ENCODE results near the gene CXCL16. TPM values are rescaled to one million over a fixed set of nuclear protein-coding genes. Genes with fewer than 3 reads are reported as not detected.

Gene CXCL16
- 15.4 to 20.3 TPM (median 16.8 TPM) in 5 replicates for total RNA-seq (2022; extraction: Qiagen RNA extraction)

GRCh38 chr17:4739122-4740024 is at the start of gene CXCL16, which contains the start of gene ZMYND15:
TSS of gene CXCL16 (minus strand) at chr17:4739928. CDS start at chr17:4739339, 589 bp downstream.
TSS of gene ZMYND15 (plus strand) at chr17:4739833. CDS start at chr17:4740549, 716 bp downstream.

GRCh38 chr17:4788807-4789700 is 49.3 kb upstream of the CXCL16 start, which contains the start of gene GLTPD2:
TSS of gene GLTPD2 (plus strand) at chr17:4788964. CDS start at chr17:4789012, 48 bp downstream.

GRCh38 chr17:4786106-4786511 is 46.4 kb upstream of the CXCL16 start, which contains the start of gene VMO1:
TSS of gene VMO1 (minus strand) at chr17:4786364. CDS start at chr17:4786352, 12 bp downstream.

GRCh38 chr17:4771519-4772234 is 31.9 kb upstream of the CXCL16 start, which contains the start of gene TM4SF5:
TSS of gene TM4SF5 (plus strand) at chr17:4771886. CDS start at chr17:4771923, 37 bp downstream.

GRCh38 chr17:4709794-4710692 is 29.7 kb downstream of the CXCL16 start, which contains the start of gene ARRB2:
TSS of gene ARRB2 (plus strand) at chr17:4710632. CDS start at chr17:4710722, 90 bp downstream.

Other genes starting within 250 kb of the CXCL16 start
- gene SPNS2, start 241.0 kb downstream of the CXCL16 start, total RNA-seq (2022; extraction: Qiagen RNA extraction), result 7.6 to 15.2 TPM (median 10.6 TPM) in 5 replicates
- 86.4 to 111 TPM (median 102 TPM) in 5 replicates for gene MYBBP1A, start 184.5 kb downstream of the CXCL16 start, total RNA-seq (2022; extraction: Qiagen RNA extraction)
- not detected in 5 replicates for gene GGT6, start 179.4 kb downstream of the CXCL16 start, total RNA-seq (2022; extraction: Qiagen RNA extraction)
- gene SMTNL2, start 155.4 kb downstream of the CXCL16 start, total RNA-seq (2022; extraction: Qiagen RNA extraction), result 0.15 to 0.97 TPM (median 0.36 TPM) in 5 replicates
- gene ALOX15, start 98.2 kb downstream of the CXCL16 start, total RNA-seq (2022; extraction: Qiagen RNA extraction), result 0.10 to 0.28 TPM (median 0.14 TPM) in 4 of 5 replicates, not detected in the other
- 57.8 to 78.2 TPM (median 70.6 TPM) in 5 replicates for gene PELP1, start 35.8 kb downstream of the CXCL16 start, total RNA-seq (2022; extraction: Qiagen RNA extraction)
- 47.6 to 69.4 TPM (median 56.5 TPM) in 5 replicates for gene ARRB2, start 29.3 kb downstream of the CXCL16 start, total RNA-seq (2022; extraction: Qiagen RNA extraction)
- 39.8 to 43.6 TPM (median 40.8 TPM) in 5 replicates for gene MED11, start 8.5 kb downstream of the CXCL16 start, total RNA-seq (2022; extraction: Qiagen RNA extraction)
- 0.24 to 0.69 TPM (median 0.32 TPM) in 5 replicates for gene ZMYND15, start 95 bp downstream of the CXCL16 start, total RNA-seq (2022; extraction: Qiagen RNA extraction)
- 0.50 to 1.3 TPM (median 0.73 TPM) in 5 replicates for gene TM4SF5, start 32.0 kb upstream of the CXCL16 start, total RNA-seq (2022; extraction: Qiagen RNA extraction)
- 0.68 to 1.6 TPM (median 0.81 TPM) in 5 replicates for gene VMO1, start 46.4 kb upstream of the CXCL16 start, total RNA-seq (2022; extraction: Qiagen RNA extraction)
- gene GLTPD2, start 49.0 kb upstream of the CXCL16 start, total RNA-seq (2022; extraction: Qiagen RNA extraction), result not detected in 5 replicates
- gene PSMB6, start 56.2 kb upstream of the CXCL16 start, total RNA-seq (2022; extraction: Qiagen RNA extraction), result 471 to 505 TPM (median 471 TPM) in 5 replicates
- gene PLD2, start 67.2 kb upstream of the CXCL16 start, total RNA-seq (2022; extraction: Qiagen RNA extraction), result 21.4 to 28.4 TPM (median 23.8 TPM) in 5 replicates
- 44.8 to 62.1 TPM (median 56.2 TPM) in 5 replicates for gene MINK1, start 93.4 kb upstream of the CXCL16 start, total RNA-seq (2022; extraction: Qiagen RNA extraction)
- gene C17orf107, start 159.6 kb upstream of the CXCL16 start, total RNA-seq (2022; extraction: Qiagen RNA extraction), result 0.16 to 0.48 TPM (median 0.28 TPM) in 5 replicates
- gene CHRNE, start 163.2 kb upstream of the CXCL16 start, total RNA-seq (2022; extraction: Qiagen RNA extraction), result 0.10 TPM in 1 of 5 replicates, not detected in the others
- gene GP1BA, start 192.3 kb upstream of the CXCL16 start, total RNA-seq (2022; extraction: Qiagen RNA extraction), result not detected in 5 replicates
- 52.9 to 74.2 TPM (median 68.7 TPM) in 5 replicates for gene SLC25A11, start 200.1 kb upstream of the CXCL16 start, total RNA-seq (2022; extraction: Qiagen RNA extraction)
- gene RNF167, start 200.3 kb upstream of the CXCL16 start, total RNA-seq (2022; extraction: Qiagen RNA extraction), result 98.8 to 148 TPM (median 117 TPM) in 5 replicates
- 2,509 to 3,080 TPM (median 2,785 TPM) in 5 replicates for gene PFN1, start 208.6 kb upstream of the CXCL16 start, total RNA-seq (2022; extraction: Qiagen RNA extraction)
- gene ENO3, start 211.2 kb upstream of the CXCL16 start, total RNA-seq (2022; extraction: Qiagen RNA extraction), result 45.6 to 55.1 TPM (median 48.1 TPM) in 5 replicates
- 70.3 to 89.6 TPM (median 73.0 TPM) in 5 replicates for gene SPAG7, start 227.9 kb upstream of the CXCL16 start, total RNA-seq (2022; extraction: Qiagen RNA extraction)
- 28.9 to 41.2 TPM (median 34.3 TPM) in 5 replicates for gene CAMTA2, start 247.7 kb upstream of the CXCL16 start, total RNA-seq (2022; extraction: Qiagen RNA extraction)